A673 (cell line): ENCODE data around the gene MOGAT3. TPM values are rescaled to one million over a fixed set of nuclear protein-coding genes. Genes with fewer than 3 reads are reported as not detected.

Source experiments
- BruUV-seq: library from RNA; stranded (reverse); fragments of 400-500 nt; replicated peaks from 2 replicates; lab custom pipeline; 2021; lab: Mats Ljungman, UMichigan
- CTCF ChIA-PET: fragments of 300-600 bp; sonication (Branson Sonifier 250); formaldehyde crosslinking; loops from one replicate; lab custom pipeline; 2022; ENCODE audit warnings: antibody characterized with exemption; lab: Charles Lee
- POLR2A ChIA-PET: fragments of 300-600 bp; sonication (Branson Sonifier 250); formaldehyde crosslinking; loops from one replicate; lab custom pipeline; 2022; ENCODE audit warnings: antibody characterized with exemption; ENCODE audit not compliant: low non-redundant PET; lab: Charles Lee
- DNase-seq: peaks from one replicate; pipeline ENCODE4 v3.0.0-alpha.2; 2015; ENCODE audit warnings: low spot score
- H3K27ac ChIP-seq: fragments of 200-600 bp; sonication (generic); 2 replicates; pipeline ENCODE4 v1.5.1; 2016; ENCODE audit warnings: mixed run types, low read depth, mild to moderate bottlenecking, mixed read lengths, antibody characterized with exemption, low read length; ENCODE audit not compliant: poor library complexity, severe bottlenecking
- H3K27me3 ChIP-seq: fragments of 200-600 bp; sonication (generic); replicated peaks from 2 replicates; pipeline ENCODE4 v1.6.1; 2017; ENCODE audit warnings: mixed run types, low read depth, mild to moderate bottlenecking, mixed read lengths, antibody characterized with exemption, low read length; ENCODE audit not compliant: insufficient read depth, poor library complexity
- H3K36me3 ChIP-seq: fragments of 200-600 bp; sonication (generic); 2 replicates; pipeline ENCODE4 v1.6.1; 2016; ENCODE audit warnings: mixed run types, mild to moderate bottlenecking, mixed read lengths, antibody characterized with exemption, low read length; ENCODE audit not compliant: insufficient read depth, poor library complexity, severe bottlenecking
- H3K4me1 ChIP-seq: fragments of 200-600 bp; sonication (generic); 2 replicates; pipeline ENCODE4 v1.6.1; 2017; ENCODE audit warnings: mixed run types, mild to moderate bottlenecking, mixed read lengths, antibody characterized with exemption, low read length; ENCODE audit not compliant: insufficient read depth, poor library complexity, severe bottlenecking
- H3K4me3 ChIP-seq: fragments of 200-600 bp; sonication (generic); 2 replicates; pipeline ENCODE4 v1.5.1; 2016; ENCODE audit warnings: low read depth, mixed run types, mild to moderate bottlenecking, mixed read lengths, low read length; ENCODE audit not compliant: poor library complexity, severe bottlenecking
- H3K9me3 ChIP-seq: fragments of 200-600 bp; sonication (generic); 2 replicates; pipeline ENCODE4 v1.6.1; 2016; ENCODE audit warnings: mixed run types, low read depth, mild to moderate bottlenecking, mixed read lengths, antibody characterized with exemption, low read length; ENCODE audit not compliant: poor library complexity, severe bottlenecking
- CTCF ChIP-seq: fragments of 300-800, 200-600 bp; sonication (generic); conservative IDR thresholded peaks from 2 replicates; pipeline ENCODE4 v1.5.1; 2017; ENCODE audit warnings: low read depth, mild to moderate bottlenecking, antibody characterized with exemption, low read length, moderate library complexity, mixed read lengths
- EZH2 ChIP-seq: fragments of 200-600 bp; sonication (generic); IDR thresholded peaks from 2 replicates; pipeline ENCODE4 v1.6.1; 2017; ENCODE audit warnings: borderline replicate concordance, low read depth, mild to moderate bottlenecking, mixed read lengths, antibody characterized with exemption, low read length; ENCODE audit not compliant: poor library complexity, severe bottlenecking
- intact Hi-C: fragments of 100-400 bp; cut with micrococcal nuclease; formaldehyde crosslinking; loops from one replicate; pipeline ENCODE4 v1.10.0; 2022; ENCODE audit not compliant: unreplicated experiment
- total RNA-seq: library from RNA; stranded (reverse); gene quantifications from 2 replicates; pipeline ENCODE4 v1.2.3, GENCODE V29; 2021

MOGAT3 gene
- total RNA-seq, 1 experiment from 2014 or later = not detected

GRCh38 chr7:101237206-101238067 lies 36.6 kb upstream of the MOGAT3 start, which contains the start of gene CLDN15:
TSS of gene CLDN15 (minus strand) at chr7:101237802. CDS start at chr7:101237581, 221 bp downstream.
- POLR2A ChIA-PET = no interaction called here
- intact Hi-C loops = no loop called here
- Histone ChIP-seq H3K27me3 (no peaks in the 10 kb centered on the region), H3K9me3 (no peaks in the 10 kb centered on the region), H3K36me3 (peaks cover 6% of the 10 kb centered on the region), H3K4me3 (no peak within 1 kb of the TSS), H3K27ac (no peak within 1 kb of the TSS), H3K4me1 (no peaks in the 10 kb centered on the region)
- no peak for TF ChIP-seq CTCF
- TF ChIP-seq EZH2 = no peak
- DNase-seq = no peak
- no TSS peak for BruUV-seq
- CTCF ChIA-PET = no interaction called here

- no peaks in the 10 kb centered on the region for H3K27me3 ChIP-seq
- CTCF ChIA-PET = no interaction called here
- intact Hi-C loops = no loop called here
- no peaks in the 10 kb centered on the region for H3K4me1 ChIP-seq
- H3K36me3 ChIP-seq = peaks cover 6% of the 10 kb centered on the region
- DNase-seq = no peak
- TF ChIP-seq CTCF = no peak
- no peak for TF ChIP-seq EZH2
- no TSS peak for BruUV-seq
- H3K27ac ChIP-seq = no peak overlapping the region
- H3K9me3 ChIP-seq = no peaks in the 10 kb centered on the region
- no peak overlapping the region for H3K4me3 ChIP-seq
- POLR2A ChIA-PET = no interaction called here
These were observed 35.5 kb upstream of the MOGAT3 start for GRCh38 chr7:101236292-101236835.

- no peaks in the 10 kb centered on the region for H3K27me3 ChIP-seq
- no peak overlapping the region for H3K27ac ChIP-seq
- H3K4me1 ChIP-seq = no peaks in the 10 kb centered on the region
- BruUV-seq = no TSS peak
- TF ChIP-seq EZH2 (no peak), CTCF (no peak)
- CTCF ChIA-PET = interaction anchor here (0.8 kb wide), 1 partner anchor 18 kb away, joined by 3 read pairs; the partner anchor contains the start of gene PLOD3
- H3K9me3 ChIP-seq = no peaks in the 10 kb centered on the region
- POLR2A ChIA-PET = no interaction called here
- intact Hi-C loops = no loop called here
- no peak overlapping the region for H3K4me3 ChIP-seq
- peaks cover 6% of the 10 kb centered on the region for H3K36me3 ChIP-seq
- DNase-seq = no peak
These were observed 34.7 kb upstream of the MOGAT3 start for GRCh38 chr7:101235522-101235921.
